ENCODE data around the gene DCAF4L1.

- TF ChIP-seq CTCF (IDR thresholded peaks at IDR 0.05) (no peak), POLR2A (IDR thresholded peaks at IDR 0.05) (no peak), EP300 (IDR thresholded peaks at IDR 0.05) (no peak), POLR2AphosphoS5 (IDR thresholded peaks at IDR 0.05) (no peak)
Observed at GRCh38 chr4:41969671-41970070, 11.9 kb upstream of the DCAF4L1 start.
